Testis (tissue), 2 donors: Measurements from ENCODE around the gene XKR7.

Experiments
- POLR2A ChIP-seq: fragments of 450-650 bp; IDR thresholded peaks from one replicate; pipeline ENCODE4 v1.6.1; 2017; ENCODE audit warnings: antibody characterized with exemption, mild to moderate bottlenecking, moderate library complexity
- TF ChIP-seq, protein P1 (sequence below), 3 experiments: fragments of 450-650 bp in 2 of 3; fragments of 200-600 bp in 1 of 3; sonication (generic) in 1 of 3; IDR thresholded peaks; one replicate each; pipeline ENCODE4 v1.5.1; 2016 to 2019; ENCODE audit warnings: antibody characterized with exemption in 3 of 3, mild to moderate bottlenecking in 2 of 3, moderate library complexity in 1 of 3

DNA sequence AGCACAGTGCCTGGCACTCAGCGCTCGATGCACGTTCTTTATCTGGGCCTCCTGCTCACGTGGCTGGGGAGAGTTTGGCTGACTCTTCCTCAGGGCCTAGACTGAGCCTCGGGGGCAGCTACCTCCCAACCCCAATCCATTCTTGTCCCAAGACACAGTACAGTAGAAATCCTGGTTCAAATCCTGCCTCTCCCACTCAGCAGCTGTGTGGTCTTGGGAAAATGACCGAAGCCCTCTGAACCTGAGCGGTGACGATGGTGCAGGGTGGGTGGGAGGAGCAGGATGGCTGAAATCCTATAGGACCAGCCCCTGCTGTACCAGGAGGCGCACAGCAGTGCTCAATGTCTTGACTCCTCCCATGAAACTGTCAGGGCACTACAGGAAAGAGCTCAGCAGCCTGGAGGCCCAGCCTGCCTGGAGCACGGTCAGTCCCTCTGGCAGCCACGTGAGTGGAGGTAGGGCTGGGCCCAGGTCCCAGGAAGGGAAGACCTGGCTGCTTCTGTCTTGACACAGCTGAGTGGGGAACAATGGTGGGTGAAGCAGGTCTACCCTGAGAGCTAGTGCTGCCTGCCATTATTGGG, 47.6 kb upstream of the XKR7 start:
- TF ChIP-seq, protein P1, sequence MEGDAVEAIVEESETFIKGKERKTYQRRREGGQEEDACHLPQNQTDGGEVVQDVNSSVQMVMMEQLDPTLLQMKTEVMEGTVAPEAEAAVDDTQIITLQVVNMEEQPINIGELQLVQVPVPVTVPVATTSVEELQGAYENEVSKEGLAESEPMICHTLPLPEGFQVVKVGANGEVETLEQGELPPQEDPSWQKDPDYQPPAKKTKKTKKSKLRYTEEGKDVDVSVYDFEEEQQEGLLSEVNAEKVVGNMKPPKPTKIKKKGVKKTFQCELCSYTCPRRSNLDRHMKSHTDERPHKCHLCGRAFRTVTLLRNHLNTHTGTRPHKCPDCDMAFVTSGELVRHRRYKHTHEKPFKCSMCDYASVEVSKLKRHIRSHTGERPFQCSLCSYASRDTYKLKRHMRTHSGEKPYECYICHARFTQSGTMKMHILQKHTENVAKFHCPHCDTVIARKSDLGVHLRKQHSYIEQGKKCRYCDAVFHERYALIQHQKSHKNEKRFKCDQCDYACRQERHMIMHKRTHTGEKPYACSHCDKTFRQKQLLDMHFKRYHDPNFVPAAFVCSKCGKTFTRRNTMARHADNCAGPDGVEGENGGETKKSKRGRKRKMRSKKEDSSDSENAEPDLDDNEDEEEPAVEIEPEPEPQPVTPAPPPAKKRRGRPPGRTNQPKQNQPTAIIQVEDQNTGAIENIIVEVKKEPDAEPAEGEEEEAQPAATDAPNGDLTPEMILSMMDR (IDR thresholded peaks at IDR 0.05), result no peak
- TF ChIP-seq POLR2A, result no peak
